A549 (cell line): ENCODE data around the gene PEX11B.

Source experiments
- CTCF ChIP-seq: fragments of >200 bp; sonication (Bioruptor Twin); formaldehyde crosslinking; IDR thresholded peaks from 3 replicates; pipeline ENCODE4 v1.5.1; 2016
- RCOR1 ChIP-seq: fragments of 150-350 bp; IDR thresholded peaks from 2 replicates; pipeline ENCODE4 v1.6.1; 2014; ENCODE audit warnings: antibody characterized with exemption, low read length, low read depth
- RNF2 ChIP-seq: fragments of 200-600 bp; sonication (generic); IDR thresholded peaks from 2 replicates; pipeline ENCODE4 v1.6.1; 2016; ENCODE audit warnings: low read depth, mild to moderate bottlenecking, antibody characterized with exemption, moderate library complexity, borderline replicate concordance
- SMC3 ChIP-seq: fragments of >200 bp; sonication (Bioruptor Twin); formaldehyde crosslinking; IDR thresholded peaks from 3 replicates; pipeline ENCODE4 v1.6.1; 2018; ENCODE audit warnings: inconsistent platforms

- no peak for TF ChIP-seq RNF2
- TF ChIP-seq SMC3: no peak
- no peak for TF ChIP-seq CTCF
- TF ChIP-seq RCOR1: no peak
Observed at GRCh38 chr1:145947551-145947950, 29.0 kb upstream of the PEX11B start.
